OCI-LY1 (cell line): ENCODE measurements around the gene CCNL2.

Experiments used
- CTCF ChIP-seq: fragments of 200-600 bp; sonication (generic), shearing (Covaris generic); IDR thresholded peaks from 2 replicates; pipeline ENCODE4 v1.5.1; 2017; ENCODE audit warnings: mild to moderate bottlenecking, antibody characterized with exemption, low read length, moderate library complexity, mixed read lengths
- EZH2 ChIP-seq: fragments of 200-600 bp; sonication (generic), shearing (Covaris generic); IDR thresholded peaks from 2 replicates; pipeline ENCODE4 v1.8.0; 2017; ENCODE audit warnings: borderline replicate concordance, mixed run types, mild to moderate bottlenecking, antibody characterized with exemption, low read length, moderate library complexity, mixed read lengths

GRCh38 chr1:1426496-1427105, 27.5 kb upstream of the CCNL2 start:
- TF ChIP-seq EZH2 (no peak), CTCF (no peak)
